Measurements from ENCODE around the gene FAM72B.
"Not testable (repeated sequence)": the region's sequence is repeated elsewhere in the genome, so short reads cannot be mapped to it uniquely, and the experiment has no call there.

GRCh38 chr1:121167225-121167738 lies 16.9 kb downstream of the FAM72B start:
- TF ChIP-seq EGR1 (IDR thresholded peaks at IDR 0.05; ENCODE audit: low read depth); REST (IDR thresholded peaks at IDR 0.05; ENCODE audit: low read depth); RAD21 (IDR thresholded peaks at IDR 0.05; ENCODE audit: low read depth); POLR2A (IDR thresholded peaks at IDR 0.05; ENCODE audit: borderline replicate concordance, extremely low read depth, insufficient read depth, insufficient read length); SIN3A (IDR thresholded peaks at IDR 0.05; ENCODE audit: low read depth); SP1 (IDR thresholded peaks at IDR 0.05; ENCODE audit: low read depth); CBX3 (IDR thresholded peaks at IDR 0.05; ENCODE audit: low read depth); SRF (IDR thresholded peaks at IDR 0.05; ENCODE audit: low read depth); TCF7L2 (IDR thresholded peaks at IDR 0.05; ENCODE audit: borderline replicate concordance, extremely low read depth, insufficient read depth, insufficient read length); JUND (IDR thresholded peaks at IDR 0.05); CEBPB (IDR thresholded peaks at IDR 0.05; ENCODE audit: low read depth); ZNF274 (IDR thresholded peaks at IDR 0.05; ENCODE audit: low read depth, low read length): not testable (repeated sequence)
- TF ChIP-seq, protein P1, sequence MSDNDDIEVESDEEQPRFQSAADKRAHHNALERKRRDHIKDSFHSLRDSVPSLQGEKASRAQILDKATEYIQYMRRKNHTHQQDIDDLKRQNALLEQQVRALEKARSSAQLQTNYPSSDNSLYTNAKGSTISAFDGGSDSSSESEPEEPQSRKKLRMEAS (IDR thresholded peaks at IDR 0.05): not testable (repeated sequence)
- TF ChIP-seq, protein P2, sequence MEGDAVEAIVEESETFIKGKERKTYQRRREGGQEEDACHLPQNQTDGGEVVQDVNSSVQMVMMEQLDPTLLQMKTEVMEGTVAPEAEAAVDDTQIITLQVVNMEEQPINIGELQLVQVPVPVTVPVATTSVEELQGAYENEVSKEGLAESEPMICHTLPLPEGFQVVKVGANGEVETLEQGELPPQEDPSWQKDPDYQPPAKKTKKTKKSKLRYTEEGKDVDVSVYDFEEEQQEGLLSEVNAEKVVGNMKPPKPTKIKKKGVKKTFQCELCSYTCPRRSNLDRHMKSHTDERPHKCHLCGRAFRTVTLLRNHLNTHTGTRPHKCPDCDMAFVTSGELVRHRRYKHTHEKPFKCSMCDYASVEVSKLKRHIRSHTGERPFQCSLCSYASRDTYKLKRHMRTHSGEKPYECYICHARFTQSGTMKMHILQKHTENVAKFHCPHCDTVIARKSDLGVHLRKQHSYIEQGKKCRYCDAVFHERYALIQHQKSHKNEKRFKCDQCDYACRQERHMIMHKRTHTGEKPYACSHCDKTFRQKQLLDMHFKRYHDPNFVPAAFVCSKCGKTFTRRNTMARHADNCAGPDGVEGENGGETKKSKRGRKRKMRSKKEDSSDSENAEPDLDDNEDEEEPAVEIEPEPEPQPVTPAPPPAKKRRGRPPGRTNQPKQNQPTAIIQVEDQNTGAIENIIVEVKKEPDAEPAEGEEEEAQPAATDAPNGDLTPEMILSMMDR (IDR thresholded peaks at IDR 0.05 in 2 of 3, conservative IDR thresholded peaks at IDR 0.05 in 1 of 3; ENCODE audit: borderline replicate concordance in 1 of 3, insufficient read depth in 1 of 3, low read depth in 2 of 3, low read length in 2 of 3): not testable (repeated sequence)
